Body of pancreas (tissue), 4 donors: Measurements from ENCODE around the gene NIPSNAP3A. TPM values are rescaled to one million over a fixed set of nuclear protein-coding genes. Genes with fewer than 3 reads are reported as not detected.

ENCODE experiments used
- ATAC-seq: fragments of 150-250 bp; one replicate; pipeline ENCODE4 v1.9.1; 2016
- DNase-seq, 4 donors: peaks; one replicate each; pipeline ENCODE4 v3.0.0-alpha.2; 2019
- H3K27ac ChIP-seq, 4 donors: fragments of 200-600 bp; sonication (generic); 1 replicate in 3 of 4; 2 replicates in 1 of 4; pipeline versions ENCODE4 v1.5.1 to v1.6.1; 2016 to 2019; ENCODE audit warnings: mild to moderate bottlenecking in 1 of 4, mixed read lengths in 1 of 4, moderate library complexity in 1 of 4
- H3K27me3 ChIP-seq, 2 donors: fragments of 200-600 bp; sonication (generic); one replicate each; pipeline ENCODE4 v1.6.0; 2016; ENCODE audit warnings: mild to moderate bottlenecking in 1 of 2
- H3K36me3 ChIP-seq, 2 donors: fragments of 200-600 bp; sonication (generic); replicated peaks in 1 of 2; 2 replicates each; pipeline ENCODE4 v1.5.1; 2016; ENCODE audit warnings: low read depth in 2 of 2; ENCODE audit not compliant: insufficient read depth in 1 of 2
- H3K4me1 ChIP-seq: fragments of 200-600 bp; sonication (generic); one replicate; pipeline ENCODE4 v1.6.0; 2016
- H3K4me3 ChIP-seq, 2 donors: fragments of 200-600 bp; sonication (generic); 1 replicate in 1 of 2; 2 replicates in 1 of 2; pipeline ENCODE4 v1.5.1; 2016 to 2019
- H3K9me3 ChIP-seq, 3 donors: fragments of 200-600 bp; sonication (generic); 1 replicate in 2 of 3; 2 replicates in 1 of 3; pipeline ENCODE4 v1.5.1; 2016
- CTCF ChIP-seq, 7 experiments: fragments of 450-650 bp in 4 of 7; fragments of 200-600 bp in 3 of 7; sonication (generic) in 3 of 7; IDR thresholded peaks; one replicate each; pipeline ENCODE4 v1.5.1; 2016 to 2019; ENCODE audit warnings: antibody characterized with exemption in 7 of 7
- POLR2A ChIP-seq, 3 donors: fragments of 450-650 bp; IDR thresholded peaks; one replicate each; pipeline ENCODE4 v1.6.1; 2016; ENCODE audit warnings: antibody characterized with exemption in 3 of 3, mild to moderate bottlenecking in 2 of 3
- WGBS, 2 donors: methylation state at CpG; one replicate each; pipeline ENCODE4 v1.1.5; 2017; 5-methylcytosine and 5-hydroxymethylcytosine counted together
- intact Hi-C: fragments of 100-400 bp; cut with DNase I; formaldehyde crosslinking; loops from one replicate; pipeline ENCODE4 v1.15.1; 2023
- total RNA-seq, 2 donors: library from RNA; depleted of rRNA; stranded (reverse); fragments of >200 nt; gene quantifications; one replicate each; pipeline ENCODE4 v1.1.0, GENCODE V29; 2016

NIPSNAP3A gene
- total RNA-seq, 2 donors from 2014 or later, result 12.5 to 15.2 TPM

- H3K27ac ChIP-seq, result no peak overlapping the region
- ATAC-seq (no peak), DNase-seq (no peak)
- no peaks in the 10 kb centered on the region for H3K9me3 ChIP-seq
- no peak overlapping the region for H3K4me3 ChIP-seq
- intact Hi-C loops, result no loop called here
- WGBS, 2 donors, result 90 to 100% methylated on average over 3 of the region's 3 CpGs
- no peaks in the 10 kb centered on the region for H3K27me3 ChIP-seq
- H3K4me1 ChIP-seq, result no peaks in the 10 kb centered on the region
- TF ChIP-seq POLR2A (IDR thresholded peaks at IDR 0.05) (no peak), CTCF (IDR thresholded peaks at IDR 0.05) (no peak)
- H3K36me3 ChIP-seq, result peaks cover 16 to 43% of the 10 kb centered on the region in 2 donors
Observed at GRCh38 chr9:104795857-104796256, 48.4 kb downstream of the NIPSNAP3A start.

- intact Hi-C loops, result no loop called here
- WGBS, 2 donors, result 74% methylated on average over 5 of the region's 5 CpGs
- Histone ChIP-seq H3K36me3 (peaks cover 11 to 47% of the 10 kb centered on the region in 2 donors), H3K27me3 (no peaks in the 10 kb centered on the region), H3K27ac (no peak overlapping the region), H3K4me3 (no peak overlapping the region), H3K9me3 (no peaks in the 10 kb centered on the region), H3K4me1 (no peaks in the 10 kb centered on the region)
- no peak for TF ChIP-seq CTCF (IDR thresholded peaks at IDR 0.05)
- TF ChIP-seq POLR2A (IDR thresholded peaks at IDR 0.05), result no peak
- DNase-seq (no peak), ATAC-seq (no peak)
Observed at GRCh38 chr9:104798209-104798995, 50.9 kb downstream of the NIPSNAP3A start.

GRCh38 chr9:104800068-104800785 is 52.7 kb downstream of the NIPSNAP3A start:
- H3K4me1 ChIP-seq, result no peaks in the 10 kb centered on the region
- ATAC-seq (no peak), DNase-seq (no peak)
- no peaks in the 10 kb centered on the region for H3K27me3 ChIP-seq
- H3K9me3 ChIP-seq, result no peaks in the 10 kb centered on the region
- no peak overlapping the region for H3K27ac ChIP-seq
- no peak overlapping the region for H3K4me3 ChIP-seq
- TF ChIP-seq POLR2A (IDR thresholded peaks at IDR 0.05) (no peak), CTCF (IDR thresholded peaks at IDR 0.05) (no peak)
- H3K36me3 ChIP-seq, result peaks cover 11 to 43% of the 10 kb centered on the region in 2 donors
- intact Hi-C loops, result no loop called here
- whole genome bisulfite sequencing, 2 donors, result 77 to 80% methylated on average over 7 of the region's 7 CpGs

GRCh38 chr9:104802110-104802509 is 54.6 kb downstream of the NIPSNAP3A start:
- intact Hi-C loops, result no loop called here
- no peak for ATAC-seq
- peaks cover 0 to 52% of the 10 kb centered on the region in 2 donors for H3K36me3 ChIP-seq
- no peaks in the 10 kb centered on the region for H3K4me1 ChIP-seq
- no peaks in the 10 kb centered on the region for H3K27me3 ChIP-seq
- no peak overlapping the region for H3K4me3 ChIP-seq
- no peaks in the 10 kb centered on the region for H3K9me3 ChIP-seq
- no peak overlapping the region for H3K27ac ChIP-seq
- no peak for TF ChIP-seq POLR2A (IDR thresholded peaks at IDR 0.05)
- TF ChIP-seq CTCF (IDR thresholded peaks at IDR 0.05), result no peak
- WGBS, 2 donors, result 86 to 91% methylated on average over 5 of the region's 5 CpGs
- DNase-seq, result no peak
